Stimulated activated CD4-positive, alpha-beta T cell treated with anti-CD3 and anti-CD28 coated beads, Interleukin-1b, Interleukin-23, amount 100 ng/mL, for 1 hour (primary cell): ENCODE data around the gene PDGFA.

Source experiments
- DNase-seq, 2 donors: peaks; one replicate each; pipeline ENCODE4 v3.0.0-alpha.2; 2020; ENCODE audit warnings: low read depth in 2 of 2

PDGFA gene

GRCh38 chr7:461453-462172 lies 58.0 kb downstream of the PDGFA start:
- DNase-seq, result no peak

DNA sequence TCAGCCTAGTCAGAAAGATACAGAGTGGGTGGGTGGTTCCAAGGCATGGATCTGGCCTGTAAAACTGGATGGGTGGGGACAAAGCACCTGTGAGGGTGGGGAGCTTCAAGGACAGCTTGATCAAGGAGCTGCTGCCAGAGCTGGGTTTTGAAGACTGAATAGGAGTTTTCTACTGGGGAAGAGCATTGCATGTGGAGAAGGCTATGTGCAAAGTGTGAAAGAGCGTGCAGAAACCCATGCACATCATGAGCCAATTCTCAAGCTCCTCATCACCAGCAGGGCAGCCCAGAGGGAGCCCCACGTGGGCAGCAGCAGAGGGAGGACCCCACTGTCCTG lies 58.6 kb downstream of the PDGFA start:
- no peak for DNase-seq

DNA sequence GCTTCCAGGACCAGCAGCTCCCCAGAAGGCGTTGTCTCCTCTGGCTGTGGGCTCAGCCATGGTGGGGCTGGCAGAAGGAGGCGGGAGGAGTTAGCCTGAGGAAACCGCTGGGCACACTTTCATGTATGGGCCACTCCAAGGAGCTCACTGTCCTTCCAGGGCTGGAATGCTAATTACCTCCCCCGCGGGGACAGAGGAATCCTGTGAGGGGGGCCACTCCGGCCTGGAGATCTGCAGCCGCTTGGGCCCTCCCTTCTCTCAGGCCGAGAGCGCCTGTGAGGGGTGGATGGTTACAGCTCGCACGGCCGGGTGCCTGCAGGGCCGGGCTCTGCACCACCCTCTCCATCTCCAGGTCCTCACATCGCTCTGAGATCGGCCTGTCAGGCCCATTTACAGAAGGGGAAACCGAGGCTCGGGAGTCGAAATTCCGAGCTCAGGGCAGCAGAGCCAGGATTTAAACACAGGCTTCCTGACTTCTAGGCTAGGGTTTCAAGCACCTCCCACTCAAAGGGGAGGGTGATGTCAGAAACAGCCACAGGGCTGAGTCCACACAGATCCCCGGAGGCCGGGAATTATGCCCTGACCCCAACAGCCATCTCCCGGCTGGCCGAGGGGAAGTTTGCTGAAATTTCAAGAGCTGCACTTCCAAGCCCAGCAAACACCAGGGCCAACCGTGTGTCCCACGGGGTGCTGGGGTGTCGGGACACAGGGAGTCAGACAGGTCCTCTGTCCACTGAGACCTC lies 59.1 kb downstream of the PDGFA start:
- DNase-seq, result no peak

GRCh38 chr7:459584-460373 lies 59.9 kb downstream of the PDGFA start:
- no peak for DNase-seq

- no peak for DNase-seq
These were observed 61.0 kb downstream of the PDGFA start for GRCh38 chr7:458511-459245.

DNA sequence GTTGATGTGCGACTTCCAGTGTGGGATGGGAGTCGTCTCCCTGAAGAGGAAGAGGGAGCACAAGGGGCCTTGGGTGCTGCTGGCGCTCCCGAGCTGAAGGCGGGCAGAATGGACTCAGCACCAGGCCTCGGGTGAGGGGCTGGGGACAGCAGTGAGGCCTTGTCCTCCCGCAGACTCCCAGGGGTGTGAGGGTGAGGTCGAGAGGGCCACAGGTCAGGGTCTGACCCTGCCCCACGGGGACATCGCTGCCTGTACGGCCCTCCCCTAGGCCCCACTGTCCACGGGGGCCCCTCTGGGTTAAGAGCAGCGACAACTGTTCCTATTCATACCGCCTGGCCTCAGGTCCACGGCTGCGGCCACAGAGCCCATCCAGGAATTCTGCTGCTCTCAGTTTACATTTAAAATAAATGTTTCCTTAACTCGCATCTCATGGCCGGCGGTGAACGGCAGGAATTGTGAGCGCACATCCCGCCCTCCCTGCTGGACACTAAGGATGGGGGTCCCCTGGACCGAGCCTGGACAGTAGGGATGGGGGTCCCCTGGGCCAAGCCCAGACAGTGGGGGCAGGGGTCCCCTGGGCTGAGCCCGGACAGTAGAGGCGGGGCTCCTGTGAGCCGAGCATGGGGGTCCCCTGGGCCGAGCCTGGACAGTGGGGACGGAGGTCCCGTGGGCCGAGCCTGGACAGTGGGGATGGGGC lies 61.7 kb downstream of the PDGFA start:
- DNase-seq, result no peak

- no peak for DNase-seq
These were observed 64.3 kb downstream of the PDGFA start for GRCh38 chr7:455110-455928.

DNA sequence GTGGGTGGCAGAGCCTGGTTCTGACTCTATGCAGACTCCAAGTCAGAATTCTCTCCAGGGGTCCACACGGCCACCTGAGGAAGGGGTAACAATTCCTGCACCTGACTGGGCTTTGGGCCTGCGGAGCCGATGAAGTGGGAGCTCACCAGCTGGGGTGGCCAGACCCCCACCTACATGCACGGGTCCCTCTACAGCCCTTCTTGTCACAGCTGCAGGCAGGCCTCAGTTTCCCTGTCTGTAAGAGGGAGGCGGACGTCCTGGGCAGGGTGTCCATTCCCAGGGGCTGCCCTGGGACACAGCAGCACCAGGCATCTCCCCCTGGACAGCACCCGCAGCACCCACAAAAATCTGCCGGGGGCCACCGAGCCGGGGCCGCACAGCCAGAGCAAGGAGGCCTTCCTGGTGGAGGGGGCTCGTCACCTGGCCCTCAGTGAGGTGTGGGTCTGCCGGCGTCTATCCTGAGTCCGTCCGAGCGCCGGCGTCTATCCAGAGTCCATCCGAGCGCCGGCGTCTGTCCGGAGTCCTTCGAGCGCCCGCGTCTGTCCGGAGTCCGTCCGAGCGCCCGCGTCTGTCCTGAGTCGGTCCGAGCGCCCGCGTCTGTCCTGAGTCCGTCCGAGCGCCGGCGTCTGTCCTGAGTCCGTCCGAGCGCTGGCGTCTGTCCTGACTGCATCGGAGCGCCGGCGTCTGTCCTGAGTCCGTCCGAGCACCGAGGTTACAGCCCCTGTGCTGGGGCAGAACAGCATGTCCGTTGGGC lies 65.1 kb downstream of the PDGFA start:
- no peak for DNase-seq

GRCh38 chr7:453597-454306 lies 65.9 kb downstream of the PDGFA start:
- DNase-seq, result no peak

GRCh38 chr7:452791-453455 lies 66.7 kb downstream of the PDGFA start:
- DNase-seq, result no peak

GRCh38 chr7:452226-452751 lies 67.4 kb downstream of the PDGFA start:
- no peak for DNase-seq

- no peak for DNase-seq
These were observed 68.1 kb downstream of the PDGFA start for GRCh38 chr7:451255-452225.

DNA sequence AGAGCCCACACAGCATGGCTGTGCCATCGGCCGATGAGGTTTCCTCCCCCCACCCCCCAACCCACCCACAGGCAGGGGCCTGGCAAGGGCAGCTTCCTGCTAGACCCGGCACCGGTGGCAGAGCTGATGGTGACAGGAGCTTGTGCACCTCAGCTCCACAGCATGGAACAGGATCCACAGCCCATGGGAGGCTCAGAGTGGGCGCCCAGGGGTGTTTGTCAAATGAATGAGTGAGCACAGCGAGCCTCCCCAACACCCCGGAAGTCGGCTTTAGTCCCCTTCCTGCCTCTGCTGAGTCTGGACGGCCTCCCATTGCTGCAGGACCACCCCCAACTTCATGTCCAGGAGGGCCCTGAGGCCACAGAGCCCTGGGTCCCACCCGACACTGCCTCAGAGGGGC lies 68.9 kb downstream of the PDGFA start:
- no peak for DNase-seq

GRCh38 chr7:450036-450435 lies 69.6 kb downstream of the PDGFA start:
- DNase-seq, result no peak

GRCh38 chr7:449324-450019 lies 70.2 kb downstream of the PDGFA start:
- no peak for DNase-seq

DNA sequence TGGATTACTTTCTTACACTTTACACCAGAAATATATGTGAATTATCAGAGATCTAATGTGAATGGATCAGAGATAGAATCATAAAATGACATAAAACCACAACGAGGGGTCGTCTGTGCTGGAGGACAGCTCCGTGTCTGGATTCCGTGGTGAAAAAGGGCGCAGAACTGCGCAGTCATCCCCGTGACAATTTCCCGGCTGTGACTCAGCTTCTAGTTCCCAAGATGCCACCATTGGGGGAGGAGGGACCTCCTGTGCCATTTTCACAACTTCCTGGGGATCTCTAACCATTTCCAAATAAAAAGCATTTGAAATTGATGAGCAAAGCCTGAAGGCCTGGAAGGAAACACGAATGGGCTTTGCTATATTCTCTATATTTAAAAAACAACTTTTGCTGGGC lies 72.1 kb downstream of the PDGFA start:
- DNase-seq, result no peak
